ENCODE data around the gene FBXL17.

Gene FBXL17

GRCh38 chr5:107930092-107930491 lies 451.8 kb downstream of the FBXL17 start:
- DNase-seq (ENCODE audit: low read depth in 1 of 2, low spot score in 1 of 2): no peak
- TF ChIP-seq JUND (IDR thresholded peaks at IDR 0.05; ENCODE audit: low read depth): no peak
- in situ Hi-C loops (cut with HindIII; ENCODE audit: low pct_unique_long_range_greater_than_20kb, low sequenced_read_pairs): no loop called here

DNA sequence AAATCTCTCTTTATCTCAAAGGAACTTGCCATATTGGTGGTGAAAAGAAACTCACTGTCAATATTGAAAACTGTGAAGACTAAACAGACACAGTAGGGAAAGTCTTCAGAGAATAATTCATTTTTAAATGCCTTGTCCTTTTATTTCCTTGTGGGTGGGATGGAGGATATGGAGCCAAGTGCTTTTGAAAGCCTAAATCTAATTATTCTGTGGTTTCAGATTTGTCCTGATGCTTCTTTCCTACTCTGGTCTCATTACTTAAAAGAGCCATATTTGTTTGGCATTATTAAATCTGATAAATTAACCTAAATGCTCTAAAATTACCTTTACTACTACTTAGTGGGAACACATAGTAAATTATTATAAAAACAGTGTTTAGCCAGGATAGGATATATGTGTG lies 452.8 kb downstream of the FBXL17 start:
- DNase-seq (ENCODE audit: low read depth in 1 of 2, low spot score in 1 of 2): no peak
- in situ Hi-C loops (cut with HindIII; ENCODE audit: low pct_unique_long_range_greater_than_20kb, low sequenced_read_pairs): no loop called here
- TF ChIP-seq JUND (IDR thresholded peaks at IDR 0.05; ENCODE audit: low read depth): no peak

- TF ChIP-seq JUND (IDR thresholded peaks at IDR 0.05; ENCODE audit: low read depth): no peak
- in situ Hi-C loops (cut with HindIII; ENCODE audit: low pct_unique_long_range_greater_than_20kb, low sequenced_read_pairs): no loop called here
- DNase-seq (ENCODE audit: low read depth in 1 of 2, low spot score in 1 of 2): no peak
These were observed 455.8 kb downstream of the FBXL17 start for GRCh38 chr5:107926121-107926520.

GRCh38 chr5:107925200-107925599 lies 456.7 kb downstream of the FBXL17 start:
- TF ChIP-seq JUND (IDR thresholded peaks at IDR 0.05; ENCODE audit: low read depth): no peak
- in situ Hi-C loops (cut with HindIII; ENCODE audit: low pct_unique_long_range_greater_than_20kb, low sequenced_read_pairs): no loop called here
- DNase-seq (ENCODE audit: low read depth in 1 of 2, low spot score in 1 of 2): no peak

DNA sequence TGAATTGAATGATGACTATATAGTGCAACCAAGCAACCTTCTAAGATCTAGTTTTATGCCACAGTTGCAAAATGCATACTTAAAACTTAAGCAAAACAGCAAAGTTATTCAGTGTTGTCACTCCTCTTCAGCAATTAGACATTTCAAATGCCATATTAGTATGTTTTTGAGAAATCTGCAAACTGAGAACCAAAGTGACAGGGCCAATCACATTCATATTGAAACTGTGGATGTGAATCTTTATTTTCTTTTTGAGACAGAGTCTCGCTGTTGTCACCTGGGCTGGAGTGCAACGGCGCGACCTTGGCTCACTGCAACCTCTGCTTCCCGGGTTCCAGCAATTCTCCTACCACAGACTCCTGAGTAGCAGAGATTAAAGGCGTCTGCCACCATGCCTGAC lies 461.9 kb downstream of the FBXL17 start:
- TF ChIP-seq JUND (IDR thresholded peaks at IDR 0.05; ENCODE audit: low read depth): no peak
- in situ Hi-C loops (cut with HindIII; ENCODE audit: low pct_unique_long_range_greater_than_20kb, low sequenced_read_pairs): no loop called here
- no peak for DNase-seq (ENCODE audit: low read depth in 1 of 2, low spot score in 1 of 2)

- DNase-seq (ENCODE audit: low read depth in 1 of 2, low spot score in 1 of 2): no peak
- in situ Hi-C loops (cut with HindIII; ENCODE audit: low pct_unique_long_range_greater_than_20kb, low sequenced_read_pairs): no loop called here
- TF ChIP-seq JUND (IDR thresholded peaks at IDR 0.05; ENCODE audit: low read depth): no peak
These were observed 462.5 kb downstream of the FBXL17 start for GRCh38 chr5:107919361-107919760.

- TF ChIP-seq JUND (IDR thresholded peaks at IDR 0.05; ENCODE audit: low read depth): no peak
- DNase-seq (ENCODE audit: low read depth in 1 of 2, low spot score in 1 of 2): no peak
- in situ Hi-C loops (cut with HindIII; ENCODE audit: low pct_unique_long_range_greater_than_20kb, low sequenced_read_pairs): no loop called here
These were observed 463.9 kb downstream of the FBXL17 start for GRCh38 chr5:107917983-107918382.

DNA sequence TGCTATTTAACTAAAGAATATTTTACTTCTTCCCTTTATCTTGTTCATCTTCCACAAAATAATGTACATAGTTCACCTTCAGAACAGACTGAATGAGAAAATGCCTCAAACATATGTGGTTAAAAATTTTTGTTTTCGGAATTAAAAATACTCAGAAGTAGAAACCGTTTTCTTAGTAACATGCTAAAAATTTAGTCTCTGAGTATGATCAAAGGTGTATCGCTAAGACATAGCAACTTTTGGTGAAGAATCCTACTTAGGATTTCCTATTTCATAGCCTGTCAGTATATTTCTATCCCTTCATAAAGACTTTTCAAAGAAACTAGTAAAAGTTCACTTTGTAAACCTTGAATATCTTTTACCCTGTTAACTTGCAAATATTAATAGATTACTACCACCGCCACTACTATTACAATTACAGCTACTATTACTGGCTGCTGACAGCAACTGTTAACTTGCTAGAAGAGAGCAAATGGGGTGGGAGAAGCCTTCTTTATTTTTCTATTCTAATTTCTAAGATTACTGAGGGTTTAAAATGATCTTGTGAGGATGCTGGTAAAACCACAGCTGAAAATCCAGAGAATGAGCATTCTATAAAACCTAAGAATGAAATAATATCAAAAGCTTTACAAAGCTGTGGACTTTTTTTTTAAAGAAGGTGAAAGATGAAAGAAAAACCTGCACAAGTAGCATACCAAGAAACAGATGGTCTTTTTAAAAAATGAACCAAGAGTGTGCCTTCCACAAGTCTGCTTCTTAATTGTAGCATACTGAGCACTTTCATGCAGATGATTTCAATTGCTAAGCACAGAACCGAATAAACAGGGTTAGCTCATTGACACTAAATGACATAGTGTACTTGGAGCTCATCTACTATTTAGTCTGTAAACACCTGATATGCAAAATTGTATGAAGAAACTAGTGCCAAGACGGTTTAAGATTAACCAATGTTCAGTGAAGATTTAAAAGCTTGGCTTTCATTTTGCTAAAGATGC lies 464.9 kb downstream of the FBXL17 start:
- in situ Hi-C loops (cut with HindIII; ENCODE audit: low pct_unique_long_range_greater_than_20kb, low sequenced_read_pairs): no loop called here
- DNase-seq (ENCODE audit: low read depth in 1 of 2, low spot score in 1 of 2): no peak
- no peak for TF ChIP-seq JUND (IDR thresholded peaks at IDR 0.05; ENCODE audit: low read depth)

GRCh38 chr5:107915176-107915812 lies 466.6 kb downstream of the FBXL17 start:
- in situ Hi-C loops (cut with HindIII; ENCODE audit: low pct_unique_long_range_greater_than_20kb, low sequenced_read_pairs): no loop called here
- no peak for DNase-seq (ENCODE audit: low read depth in 1 of 2, low spot score in 1 of 2)

DNA sequence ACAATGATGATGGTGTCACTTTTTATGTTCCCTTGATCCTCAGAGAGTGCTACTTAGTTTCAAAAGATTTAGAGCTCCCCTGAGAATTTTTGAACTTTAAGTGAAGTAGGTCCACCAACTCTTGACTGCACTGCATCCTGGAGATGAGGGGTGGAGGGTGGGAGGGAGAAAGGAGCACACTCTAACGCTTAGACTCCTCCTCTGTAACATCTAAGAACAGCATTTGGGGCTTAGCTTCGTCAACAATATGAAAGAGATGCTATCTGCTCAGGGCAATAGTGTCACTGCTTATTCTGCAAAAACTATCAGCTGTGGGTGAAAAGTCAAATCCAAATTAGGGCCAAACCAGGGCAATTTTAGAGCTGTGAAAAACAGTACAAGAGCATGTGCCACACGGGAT lies 468.4 kb downstream of the FBXL17 start:
- in situ Hi-C loops (cut with HindIII; ENCODE audit: low pct_unique_long_range_greater_than_20kb, low sequenced_read_pairs): no loop called here
- TF ChIP-seq JUND (IDR thresholded peaks at IDR 0.05; ENCODE audit: low read depth): no peak
- DNase-seq (ENCODE audit: low read depth in 1 of 2, low spot score in 1 of 2): no peak

More at GRCh38 chr5:107915176-107915812, 466.6 kb downstream of the FBXL17 start:
- TF ChIP-seq JUND (IDR thresholded peaks at IDR 0.05; ENCODE audit: low read depth): no peak

DNA sequence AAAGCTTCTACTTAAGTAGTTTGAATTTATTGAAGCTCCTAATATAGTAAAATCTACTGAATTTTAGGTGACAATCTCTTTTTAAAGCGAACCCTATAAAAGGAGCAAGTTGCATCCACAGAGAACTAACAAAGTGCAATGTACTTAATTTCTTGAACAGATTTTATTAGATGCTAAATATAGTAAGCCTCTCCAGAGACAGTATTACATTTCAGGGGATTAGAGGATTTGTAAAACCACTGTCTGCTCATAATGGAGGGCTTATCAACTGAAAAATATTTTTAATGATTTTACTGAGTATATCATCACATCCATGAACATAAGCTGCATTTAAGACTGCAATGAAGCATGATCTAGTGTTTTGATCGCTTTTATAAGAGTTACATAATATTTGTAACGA lies 481.2 kb downstream of the FBXL17 start:
- DNase-seq (ENCODE audit: low read depth in 1 of 2, low spot score in 1 of 2): no peak
- in situ Hi-C loops (cut with HindIII; ENCODE audit: low pct_unique_long_range_greater_than_20kb, low sequenced_read_pairs): no loop called here
- TF ChIP-seq JUND (IDR thresholded peaks at IDR 0.05; ENCODE audit: low read depth): no peak

DNA sequence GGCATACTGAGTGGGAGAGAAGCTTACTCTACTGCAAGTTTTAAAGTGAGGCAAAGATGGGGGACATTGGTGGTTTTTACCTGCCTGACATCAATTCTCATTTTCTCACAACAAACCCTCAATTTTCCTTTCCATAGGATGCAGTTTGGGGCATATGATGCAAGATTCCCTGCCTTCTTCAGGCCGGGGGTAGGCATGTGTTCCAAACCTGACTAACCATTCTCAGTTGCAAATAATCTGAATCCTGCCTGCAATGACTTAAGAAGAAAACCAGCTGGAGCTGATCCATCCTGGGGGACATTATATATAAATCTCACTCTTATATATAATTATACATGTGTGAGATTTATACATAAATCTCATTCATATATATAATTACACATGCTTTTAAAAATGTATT lies 487.5 kb downstream of the FBXL17 start:
- in situ Hi-C loops (cut with HindIII; ENCODE audit: low pct_unique_long_range_greater_than_20kb, low sequenced_read_pairs): no loop called here
- TF ChIP-seq JUND (IDR thresholded peaks at IDR 0.05; ENCODE audit: low read depth): no peak
- DNase-seq (ENCODE audit: low read depth in 1 of 2, low spot score in 1 of 2): no peak

GRCh38 chr5:107893642-107894041 lies 488.3 kb downstream of the FBXL17 start:
- in situ Hi-C loops (cut with HindIII; ENCODE audit: low pct_unique_long_range_greater_than_20kb, low sequenced_read_pairs): no loop called here
- DNase-seq (ENCODE audit: low read depth in 1 of 2, low spot score in 1 of 2): no peak
- no peak for TF ChIP-seq JUND (IDR thresholded peaks at IDR 0.05; ENCODE audit: low read depth)

Measured in T47D (cell line).